OCI-LY7 (cell line): Measurements from ENCODE around the gene UBXN2A. TPM values are rescaled to one million over a fixed set of nuclear protein-coding genes. Genes with fewer than 3 reads are reported as not detected.

Source experiments
- BruUV-seq: library from RNA; stranded (reverse); fragments of 400-500 nt; replicated peaks from 2 replicates; lab custom pipeline; 2021; lab: Mats Ljungman, UMichigan
- CTCF ChIA-PET: fragments of 300-600 bp; sonication (Branson Sonifier 250); formaldehyde crosslinking; loops from one replicate; lab custom pipeline; 2022; ENCODE audit warnings: antibody characterized with exemption; ENCODE audit not compliant: unreplicated experiment; lab: Charles Lee
- POLR2A ChIA-PET: fragments of 300-600 bp; sonication (Branson Sonifier 250); formaldehyde crosslinking; loops from one replicate; lab custom pipeline; 2022; ENCODE audit warnings: antibody characterized with exemption; lab: Charles Lee
- DNase-seq: peaks from one replicate; pipeline ENCODE4 v3.0.0-alpha.2; 2015; ENCODE audit warnings: low spot score
- H2AFZ ChIP-seq: fragments of 200-600 bp; sonication (generic), shearing (Covaris generic); 2 replicates; pipeline ENCODE4 v1.6.1; 2014; ENCODE audit warnings: mild to moderate bottlenecking, antibody characterized with exemption, low read length, moderate library complexity
- H3K27ac ChIP-seq: fragments of 200-600 bp; sonication (generic); 2 replicates; pipeline ENCODE4 v1.5.1; 2014; ENCODE audit warnings: mixed run types, low read depth, mild to moderate bottlenecking, moderate library complexity, low read length, inconsistent platforms; ENCODE audit not compliant: poor library complexity, severe bottlenecking
- H3K36me3 ChIP-seq: fragments of 200-600 bp; sonication (generic); 2 replicates; pipeline ENCODE4 v1.6.1; 2014; ENCODE audit warnings: mild to moderate bottlenecking, antibody characterized with exemption, low read length, moderate library complexity, mixed read lengths; ENCODE audit not compliant: insufficient read depth
- H3K4me1 ChIP-seq: fragments of 200-600 bp; sonication (generic); 2 replicates; pipeline ENCODE4 v1.5.1; 2014; ENCODE audit warnings: mild to moderate bottlenecking, low read length; ENCODE audit not compliant: insufficient read depth, poor library complexity, severe bottlenecking
- H3K4me2 ChIP-seq: fragments of 200-600 bp; sonication (generic); 2 replicates; pipeline ENCODE4 v1.6.1; 2014; ENCODE audit warnings: mild to moderate bottlenecking, low read length
- H3K4me3 ChIP-seq: fragments of 200-600 bp; sonication (generic); 2 replicates; pipeline ENCODE4 v1.5.1; 2014; ENCODE audit warnings: mild to moderate bottlenecking, low read depth, low read length; ENCODE audit not compliant: poor library complexity, severe bottlenecking
- H3K79me2 ChIP-seq: fragments of 200-600 bp; sonication (generic); 2 replicates; pipeline ENCODE4 v1.6.1; 2016; ENCODE audit warnings: low read depth, mild to moderate bottlenecking, low read length, moderate library complexity, mixed read lengths; ENCODE audit not compliant: insufficient read depth
- H3K9me2 ChIP-seq: fragments of 200-600 bp; sonication (generic); 2 replicates; pipeline ENCODE4 v1.6.1; 2016; ENCODE audit warnings: mild to moderate bottlenecking, low read length, mixed read lengths; ENCODE audit not compliant: insufficient read depth
- H3K9me3 ChIP-seq: fragments of 200-600 bp; sonication (generic); 2 replicates; pipeline ENCODE4 v1.6.1; 2014; ENCODE audit warnings: mild to moderate bottlenecking, mixed run types, low read length, mixed read lengths
- H4K20me1 ChIP-seq: fragments of 200-600 bp; sonication (generic); 2 replicates; pipeline ENCODE4 v1.6.1; 2014; ENCODE audit warnings: mild to moderate bottlenecking, antibody characterized with exemption, low read length, moderate library complexity, mixed read lengths; ENCODE audit not compliant: insufficient read depth
- EZH2phosphoT487 ChIP-seq: fragments of 200-600 bp; sonication (generic); IDR thresholded peaks from 2 replicates; pipeline ENCODE4 v1.6.1; 2018; ENCODE audit warnings: low read depth, borderline replicate concordance, mild to moderate bottlenecking, mixed run types, antibody characterized with exemption, low read length, moderate library complexity, mixed read lengths
- intact Hi-C: fragments of 100-400 bp; cut with micrococcal nuclease; formaldehyde crosslinking; loops from one replicate; pipeline ENCODE4 v1.10.0; 2022; ENCODE audit not compliant: unreplicated experiment
- total RNA-seq, 2 experiments: library from RNA; depleted of rRNA in 1 of 2; stranded (reverse); fragments of >200 nt in 1 of 2; shearing (Covaris generic) in 1 of 2; gene quantifications; 2 replicates each; pipeline ENCODE4 v1.2.3, GENCODE V29; 2014 to 2022
- TF ChIP-seq, protein P1 (sequence below): fragments of 200-600 bp; sonication (generic); conservative IDR thresholded peaks from 2 replicates; pipeline ENCODE4 v1.5.1; 2014; ENCODE audit warnings: mild to moderate bottlenecking, antibody characterized with exemption, low read length, moderate library complexity, mixed read lengths

Gene UBXN2A
- total RNA-seq, 2 experiments from 2014 or later: 10.0 to 15.4 TPM

DNA sequence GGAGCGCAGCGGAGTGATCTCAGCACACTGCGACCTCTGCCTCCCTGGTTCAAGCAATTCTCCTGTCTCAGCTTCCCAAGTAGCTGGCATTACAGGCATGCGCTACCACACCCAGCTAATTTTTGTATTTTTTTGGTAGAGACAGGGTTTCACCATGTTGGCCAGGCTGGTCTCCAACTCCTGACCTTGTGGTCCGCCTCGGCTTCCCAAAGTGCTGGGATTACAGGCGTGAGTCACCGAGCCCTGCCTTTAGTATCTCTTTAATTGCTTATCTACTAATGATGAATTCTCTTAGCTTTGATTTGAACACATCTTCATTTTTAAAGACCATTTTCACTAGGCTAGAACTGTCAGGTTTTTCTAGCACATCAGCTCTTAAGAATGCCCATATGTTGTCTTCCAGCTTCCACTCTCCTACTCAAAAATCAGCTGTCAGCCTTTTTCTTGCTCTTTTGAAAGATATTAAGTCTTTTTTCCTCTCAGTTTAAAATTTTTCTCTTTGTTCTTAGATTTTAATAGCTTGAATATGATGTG is 53.5 kb downstream of the UBXN2A start:
- Histone ChIP-seq H3K4me3 (no peak overlapping the region), H3K4me2 (no peak overlapping the region), H3K9me3 (no peaks in the 10 kb centered on the region), H3K36me3 (0 out of 2 replicates have a peak, but pooled peaks cover 3% of the 10 kb centered on the region), H3K79me2 (no peaks in the 10 kb centered on the region), H3K27ac (no peak overlapping the region), H2AFZ (no peak overlapping the region), H3K4me1 (no peaks in the 10 kb centered on the region), H3K9me2 (no peaks in the 10 kb centered on the region), H4K20me1 (no peaks in the 10 kb centered on the region)
- CTCF ChIA-PET: no interaction called here
- POLR2A ChIA-PET: interaction anchor here (0.5 kb wide), 1 partner anchor 10 kb away, joined by 4 read pairs; no protein-coding TSS in a partner anchor
- no TSS peak for BruUV-seq
- TF ChIP-seq EZH2phosphoT487: no peak
- TF ChIP-seq, protein P1, sequence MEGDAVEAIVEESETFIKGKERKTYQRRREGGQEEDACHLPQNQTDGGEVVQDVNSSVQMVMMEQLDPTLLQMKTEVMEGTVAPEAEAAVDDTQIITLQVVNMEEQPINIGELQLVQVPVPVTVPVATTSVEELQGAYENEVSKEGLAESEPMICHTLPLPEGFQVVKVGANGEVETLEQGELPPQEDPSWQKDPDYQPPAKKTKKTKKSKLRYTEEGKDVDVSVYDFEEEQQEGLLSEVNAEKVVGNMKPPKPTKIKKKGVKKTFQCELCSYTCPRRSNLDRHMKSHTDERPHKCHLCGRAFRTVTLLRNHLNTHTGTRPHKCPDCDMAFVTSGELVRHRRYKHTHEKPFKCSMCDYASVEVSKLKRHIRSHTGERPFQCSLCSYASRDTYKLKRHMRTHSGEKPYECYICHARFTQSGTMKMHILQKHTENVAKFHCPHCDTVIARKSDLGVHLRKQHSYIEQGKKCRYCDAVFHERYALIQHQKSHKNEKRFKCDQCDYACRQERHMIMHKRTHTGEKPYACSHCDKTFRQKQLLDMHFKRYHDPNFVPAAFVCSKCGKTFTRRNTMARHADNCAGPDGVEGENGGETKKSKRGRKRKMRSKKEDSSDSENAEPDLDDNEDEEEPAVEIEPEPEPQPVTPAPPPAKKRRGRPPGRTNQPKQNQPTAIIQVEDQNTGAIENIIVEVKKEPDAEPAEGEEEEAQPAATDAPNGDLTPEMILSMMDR: no peak
- intact Hi-C loops: no loop called here
- DNase-seq: no peak

DNA sequence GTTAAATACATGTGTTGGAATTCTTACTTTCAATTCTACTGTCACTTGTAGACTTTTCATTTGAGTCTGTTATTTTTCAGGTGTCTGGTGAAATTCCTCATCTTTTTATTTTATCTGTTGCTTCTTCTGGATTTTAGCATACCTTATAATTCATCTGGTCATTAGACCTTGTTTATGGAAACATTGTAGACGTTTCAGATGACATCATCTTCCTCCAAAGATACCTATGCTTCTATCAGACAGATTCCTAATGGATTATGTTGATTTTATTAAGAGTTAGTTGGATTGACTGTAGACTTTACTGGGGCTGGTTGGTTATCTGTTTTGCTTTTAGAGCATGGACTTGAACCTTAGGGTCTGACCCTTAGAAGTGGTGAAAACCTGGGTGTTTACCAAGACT is 54.3 kb downstream of the UBXN2A start:
- intact Hi-C loops: no loop called here
- no peaks in the 10 kb centered on the region for H4K20me1 ChIP-seq
- no peak overlapping the region for H3K4me2 ChIP-seq
- no peaks in the 10 kb centered on the region for H3K9me2 ChIP-seq
- no peaks in the 10 kb centered on the region for H3K79me2 ChIP-seq
- H3K27ac ChIP-seq: no peak overlapping the region
- H3K4me3 ChIP-seq: no peak overlapping the region
- CTCF ChIA-PET: no interaction called here
- H3K4me1 ChIP-seq: no peaks in the 10 kb centered on the region
- TF ChIP-seq, protein P1: no peak
- no peak for TF ChIP-seq EZH2phosphoT487
- POLR2A ChIA-PET: no interaction called here
- no peak overlapping the region for H2AFZ ChIP-seq
- BruUV-seq: no TSS peak
- H3K36me3 ChIP-seq: peaks cover 4% of the 10 kb centered on the region; the same call in 1 of the 2 replicates
- no peaks in the 10 kb centered on the region for H3K9me3 ChIP-seq
- DNase-seq: no peak

DNA sequence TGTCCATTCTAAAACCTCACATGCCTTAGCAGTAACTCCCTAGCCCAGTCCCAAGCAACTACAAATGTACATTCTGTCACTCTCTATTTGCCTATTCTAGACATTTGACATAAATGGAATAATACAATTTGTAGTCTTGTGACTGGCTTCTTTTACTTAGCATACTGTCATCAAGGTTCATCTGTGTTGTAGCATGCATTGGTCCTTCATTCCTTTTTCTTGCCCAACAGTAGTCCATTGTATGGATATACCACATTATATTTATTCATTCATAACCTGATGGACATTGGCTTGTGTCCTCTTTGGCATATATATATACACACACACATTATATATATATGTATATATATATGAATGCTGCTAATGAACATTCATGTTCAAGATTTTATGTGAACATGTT is 67.4 kb downstream of the UBXN2A start:
- Histone ChIP-seq H2AFZ (no peak overlapping the region), H3K36me3 (no peaks in the 10 kb centered on the region), H3K4me1 (no peaks in the 10 kb centered on the region), H3K9me3 (no peaks in the 10 kb centered on the region), H3K4me3 (no peak overlapping the region), H3K79me2 (no peaks in the 10 kb centered on the region), H3K27ac (no peak overlapping the region), H3K4me2 (no peak overlapping the region), H4K20me1 (no peaks in the 10 kb centered on the region), H3K9me2 (no peaks in the 10 kb centered on the region)
- CTCF ChIA-PET: no interaction called here
- DNase-seq: no peak
- POLR2A ChIA-PET: no interaction called here
- no peak for TF ChIP-seq EZH2phosphoT487
- TF ChIP-seq, protein P1: no peak
- no TSS peak for BruUV-seq
- intact Hi-C loops: no loop called here
